ENCODE data around the gene MFSD6L. TPM values are rescaled to one million over a fixed set of nuclear protein-coding genes. Genes with fewer than 3 reads are reported as not detected.

MFSD6L gene
- total and polyA plus RNA-seq, 10 of the 15 experiments (the other 5 are each of a cell fraction or from before 2014, with no cell fraction given), result 0.39 to 3.1 (median 1.1) TPM

DNA sequence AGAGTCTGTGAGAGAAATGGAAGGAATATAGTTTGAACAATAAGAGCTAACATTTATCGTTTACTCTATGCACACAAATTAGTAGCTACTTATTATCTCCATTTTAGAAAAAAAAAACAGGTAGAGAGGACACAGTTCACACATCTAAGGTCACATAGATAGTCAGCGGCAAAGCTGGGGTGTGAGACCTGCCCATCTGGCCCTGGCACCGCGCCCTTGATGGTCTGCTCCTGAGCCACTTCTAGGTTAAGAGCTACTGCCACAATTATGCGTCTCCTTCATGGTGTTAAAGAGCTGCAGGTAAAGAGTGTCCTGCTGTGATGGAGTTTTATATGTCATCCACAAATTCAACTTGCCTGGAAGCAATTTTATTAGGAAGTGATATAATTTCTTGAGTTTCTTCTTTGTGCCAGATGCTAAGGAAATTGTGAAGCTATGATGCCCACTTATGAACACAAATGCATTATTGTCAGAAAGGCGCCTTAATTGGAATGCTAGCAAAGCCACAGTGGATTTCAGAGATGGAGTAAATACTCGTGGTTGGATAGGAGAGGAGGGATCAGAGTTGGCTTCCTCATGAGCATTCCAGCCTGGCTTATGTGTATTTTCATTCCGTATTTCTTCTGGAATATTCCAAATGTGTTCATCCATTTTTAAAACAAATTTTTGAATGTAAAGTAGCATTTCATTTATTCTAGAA, 21.3 kb upstream of the MFSD6L start:
- CTCF ChIA-PET, result interaction anchor here (0.9 to 1.8 kb wide), 4 partner anchors 13 to 75 kb away, joined by 3 to 9 read pairs (median 6); no protein-coding TSS in a partner anchor

DNA sequence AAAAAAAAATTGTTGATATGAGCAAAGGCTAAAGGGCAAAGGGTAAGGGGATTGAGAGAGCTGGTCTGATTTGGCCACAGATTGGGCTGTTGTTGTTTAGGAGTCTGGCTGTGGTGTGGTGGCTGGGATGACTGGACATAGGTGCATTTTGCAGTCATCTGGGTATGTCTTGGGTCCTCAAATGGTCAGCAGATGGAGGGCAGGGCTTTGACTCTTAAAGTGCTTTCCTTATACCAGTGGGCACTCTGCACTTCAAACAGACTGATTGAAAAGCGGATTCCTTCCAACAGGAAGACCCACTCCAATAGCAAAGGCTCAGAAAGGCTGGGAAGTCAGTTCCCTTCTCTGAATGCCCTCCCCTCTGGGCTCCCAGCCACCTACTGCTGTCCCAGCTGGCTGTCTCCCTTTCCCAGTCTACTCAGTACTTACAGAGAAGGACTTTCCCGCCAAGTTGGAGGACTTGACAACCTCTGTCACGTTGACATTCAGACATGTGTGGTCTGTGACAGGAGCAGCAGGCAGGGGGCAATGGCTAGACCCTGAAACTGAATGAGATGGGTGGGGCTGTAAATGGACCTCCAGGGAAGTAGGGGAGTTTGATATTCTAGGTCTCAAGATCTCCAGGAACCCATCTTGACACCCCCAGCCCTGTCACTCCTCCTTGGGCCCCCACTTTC, 19.6 kb upstream of the MFSD6L start:
- Histone ChIP-seq H3K4me1 (ENCODE audit: control insufficient read depth, insufficient read depth, low read length) (no peaks in the 10 kb centered on the region), H3K4me2 (ENCODE audit: control insufficient read depth, insufficient read depth) (no peak overlapping the region), H4K20me1 (ENCODE audit: control insufficient read depth, insufficient read depth) (no peaks in the 10 kb centered on the region), H3K9ac (ENCODE audit: control insufficient read depth, insufficient read depth, low read length) (no peak overlapping the region), H3K4me3 (no peak overlapping the region), H3K9me3 (replicated peaks; ENCODE audit: control insufficient read depth, insufficient read depth, low read length) (peaks cover 6% of the 10 kb centered on the region), H3K27me3 (replicated peaks in 1 of 2; ENCODE audit: control insufficient read depth in 2 of 2, insufficient read depth in 2 of 2, low read length in 1 of 2) (no peaks in the 10 kb centered on the region), H3K79me2 (ENCODE audit: control insufficient read depth, insufficient read depth, low read length) (no peaks in the 10 kb centered on the region), H3K27ac (ENCODE audit: control insufficient read depth, insufficient read depth) (no peak overlapping the region), H3K36me3 (ENCODE audit: control insufficient read depth in 2 of 2, insufficient read depth in 2 of 2, low read length in 1 of 2) (peaks cover 17 to 68% of the 10 kb centered on the region in 2 experiments), H2AFZ (ENCODE audit: control insufficient read depth, low read depth, low read length) (no peak overlapping the region)
- ATAC-seq (peak; percentile 28; the same call in 1 of the 3 replicates), FAIRE-seq (no peak), DNase-seq (ENCODE audit: low read depth, low spot score) (no peak)
- WGBS (ENCODE audit: insufficient coverage, insufficient replicate concordance, low lambda C conversion rate, missing lambda C conversion rate), result 67% methylated on average over 3 of the region's 3 CpGs
- TF ChIP-seq, protein P1, sequence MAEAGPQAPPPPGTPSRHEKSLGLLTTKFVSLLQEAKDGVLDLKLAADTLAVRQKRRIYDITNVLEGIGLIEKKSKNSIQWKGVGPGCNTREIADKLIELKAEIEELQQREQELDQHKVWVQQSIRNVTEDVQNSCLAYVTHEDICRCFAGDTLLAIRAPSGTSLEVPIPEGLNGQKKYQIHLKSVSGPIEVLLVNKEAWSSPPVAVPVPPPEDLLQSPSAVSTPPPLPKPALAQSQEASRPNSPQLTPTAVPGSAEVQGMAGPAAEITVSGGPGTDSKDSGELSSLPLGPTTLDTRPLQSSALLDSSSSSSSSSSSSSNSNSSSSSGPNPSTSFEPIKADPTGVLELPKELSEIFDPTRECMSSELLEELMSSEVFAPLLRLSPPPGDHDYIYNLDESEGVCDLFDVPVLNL (IDR thresholded peaks at IDR 0.05; ENCODE audit: low read depth, low read length), result no peak
- TF ChIP-seq RFX5 (IDR thresholded peaks at IDR 0.05; ENCODE audit: low read depth, low read length) (no peak), POLR2AphosphoS5 (IDR thresholded peaks at IDR 0.05; ENCODE audit: low read length) (peak; percentile 84), BACH1 (IDR thresholded peaks at IDR 0.05; ENCODE audit: borderline replicate concordance) (0 out of 2 replicates have a peak, but pooled peaks have one; percentile 8)
- ChIA-PET RAD21 (ENCODE audit: unreplicated experiment) (no interaction called here), POLR2A (interaction anchor here (1.8 kb wide), 1 partner anchor 12 kb away, joined by 4 read pairs; no protein-coding TSS in a partner anchor), SMC1A (ENCODE audit: uncharacterized antibody, unreplicated experiment) (interaction anchor here (0.7 to 1.4 kb wide), 2 partner anchors 12 to 69 kb away, joined by 3 to 4 read pairs; no protein-coding TSS in a partner anchor), CTCF (interaction anchor here (0.5 to 0.6 kb wide), 2 partner anchors 39 to 86 kb away, joined by 3 read pairs; no protein-coding TSS in a partner anchor)
- intact Hi-C loops (cut with micrococcal nuclease; ENCODE audit: unreplicated experiment), result no loop called here
- BruUV-seq (replicated peaks), result no TSS peak
- in situ Hi-C loops (cut with MboI), result no loop called here

More for the DNA sequence above, 21.3 kb upstream of the MFSD6L start:
- H3K27me3 ChIP-seq (replicated peaks in 1 of 2; ENCODE audit: control insufficient read depth in 2 of 2, insufficient read depth in 2 of 2, low read length in 1 of 2), result no peaks in the 10 kb centered on the region
- H3K4me3 ChIP-seq, result no peak overlapping the region
- POLR2A ChIA-PET, result interaction anchor here (0.7 kb wide), 1 partner anchor 18 kb away, joined by 7 read pairs; no protein-coding TSS in a partner anchor
- H2AFZ ChIP-seq (ENCODE audit: control insufficient read depth, low read depth, low read length), result no peak overlapping the region
- no peak overlapping the region for H3K9ac ChIP-seq (ENCODE audit: control insufficient read depth, insufficient read depth, low read length)
- H3K4me2 ChIP-seq (ENCODE audit: control insufficient read depth, insufficient read depth), result no peak overlapping the region
- intact Hi-C loops (cut with micrococcal nuclease; ENCODE audit: unreplicated experiment) (no loop called here), in situ Hi-C loops (cut with MboI) (no loop called here)
- SMC1A ChIA-PET (ENCODE audit: uncharacterized antibody, unreplicated experiment), result interaction anchor here (0.8 to 1.0 kb wide), 2 partner anchors 12 to 14 kb away, joined by 3 to 4 read pairs; no protein-coding TSS in a partner anchor
- peaks cover 17 to 68% of the 10 kb centered on the region in 2 experiments for H3K36me3 ChIP-seq (ENCODE audit: control insufficient read depth in 2 of 2, insufficient read depth in 2 of 2, low read length in 1 of 2)
- no peaks in the 10 kb centered on the region for H4K20me1 ChIP-seq (ENCODE audit: control insufficient read depth, insufficient read depth)
- 87% methylated on average over 8 of the region's 8 CpGs for WGBS (ENCODE audit: insufficient coverage, insufficient replicate concordance, low lambda C conversion rate, missing lambda C conversion rate)
- TSS peak; percentile 30 for BruUV-seq (replicated peaks)
- TF ChIP-seq TCF3 (IDR thresholded peaks at IDR 0.05; ENCODE audit: borderline replicate concordance, insufficient read depth, low read depth, low read length), result no peak
- no peak for TF ChIP-seq ATF7 (IDR thresholded peaks at IDR 0.05; ENCODE audit: low read depth)
- 0 out of 2 replicates have a peak, but pooled peaks have one; percentile 30 for TF ChIP-seq POLR2A (IDR thresholded peaks at IDR 0.05; ENCODE audit: low read depth, low read length)
- TF ChIP-seq MEF2A (IDR thresholded peaks at IDR 0.05; ENCODE audit: insufficient read depth, low read depth, low read length), result no peak
- no peak for TF ChIP-seq NR2C2 (IDR thresholded peaks at IDR 0.05; ENCODE audit: borderline replicate concordance, control insufficient read depth, insufficient read length, low read depth)
- FAIRE-seq (no peak), DNase-seq (ENCODE audit: low read depth, low spot score) (no peak), ATAC-seq (no peak)
- H3K79me2 ChIP-seq (ENCODE audit: control insufficient read depth, insufficient read depth, low read length), result no peaks in the 10 kb centered on the region
- no peak overlapping the region for H3K27ac ChIP-seq (ENCODE audit: control insufficient read depth, insufficient read depth)
- RAD21 ChIA-PET (ENCODE audit: unreplicated experiment), result interaction anchor here (1.2 kb wide), 1 partner anchor 13 kb away, joined by 3 read pairs; no protein-coding TSS in a partner anchor
- no peaks in the 10 kb centered on the region; the same call in 1 of the 3 replicates for H3K9me3 ChIP-seq (replicated peaks; ENCODE audit: control insufficient read depth, insufficient read depth, low read length)
- H3K4me1 ChIP-seq (ENCODE audit: control insufficient read depth, insufficient read depth, low read length), result no peaks in the 10 kb centered on the region
